ENCODE data around the gene APMAP.
"Not testable (repeated sequence)": the region's sequence is repeated elsewhere in the genome, so short reads cannot be mapped to it uniquely, and the experiment has no call there.

The APMAP gene

GRCh38 chr20:25006431-25007167 lies 14.0 kb upstream of the APMAP start:
- no peak for DNase-seq

- peak; percentile 11 for DNase-seq
These were observed 13.1 kb upstream of the APMAP start for GRCh38 chr20:25005661-25006060.

GRCh38 chr20:25005220-25005619 lies 12.7 kb upstream of the APMAP start:
- peak; percentile 2 for DNase-seq

DNA sequence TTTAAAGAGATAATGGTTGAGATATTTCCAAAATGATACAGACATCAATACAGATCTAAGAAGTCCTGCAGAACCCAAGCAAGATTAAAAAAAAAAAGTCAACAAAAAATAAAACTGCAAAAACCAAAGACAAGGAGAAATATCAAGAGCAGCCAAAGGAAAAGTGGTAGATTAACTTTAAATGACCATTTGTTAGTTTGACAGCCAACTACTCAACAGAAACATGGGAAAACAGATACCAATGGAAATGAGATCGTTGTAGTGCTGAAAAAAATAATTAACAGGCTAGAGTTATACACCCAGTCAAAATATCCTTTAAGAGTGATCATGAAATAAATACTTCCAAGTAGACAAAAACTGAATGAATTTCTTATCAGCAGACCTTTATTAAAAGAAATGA lies 10.5 kb upstream of the APMAP start:
- DNase-seq, result no peak

- DNase-seq, result not testable (repeated sequence)
These were observed 8.8 kb upstream of the APMAP start for GRCh38 chr20:25001323-25001722.

DNA sequence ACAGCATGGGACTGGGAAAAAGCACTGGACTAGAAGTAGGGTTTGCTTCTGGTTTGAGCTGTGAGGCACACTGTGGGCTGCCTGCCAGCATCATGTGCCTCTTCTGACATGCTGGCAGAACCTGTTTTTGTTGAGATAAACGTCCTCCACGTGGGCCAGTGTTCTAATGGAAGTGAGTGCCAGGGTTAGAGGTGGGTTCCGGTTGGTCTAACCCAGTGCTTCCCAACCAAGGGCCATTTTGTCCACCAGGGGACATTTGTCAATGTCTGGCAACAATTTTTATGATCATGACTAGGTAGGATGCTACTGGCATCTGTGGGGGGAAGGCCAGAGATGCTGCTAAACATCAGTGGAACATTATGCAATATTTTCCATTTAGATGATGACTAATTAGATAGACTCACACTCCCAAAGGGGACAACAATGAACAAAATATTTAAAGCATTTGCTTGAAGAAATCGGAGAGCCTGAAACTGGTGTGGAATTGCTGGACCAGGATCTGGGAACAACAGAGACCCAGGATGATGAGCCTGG lies 7.8 kb upstream of the APMAP start:
- DNase-seq, result no peak

DNA sequence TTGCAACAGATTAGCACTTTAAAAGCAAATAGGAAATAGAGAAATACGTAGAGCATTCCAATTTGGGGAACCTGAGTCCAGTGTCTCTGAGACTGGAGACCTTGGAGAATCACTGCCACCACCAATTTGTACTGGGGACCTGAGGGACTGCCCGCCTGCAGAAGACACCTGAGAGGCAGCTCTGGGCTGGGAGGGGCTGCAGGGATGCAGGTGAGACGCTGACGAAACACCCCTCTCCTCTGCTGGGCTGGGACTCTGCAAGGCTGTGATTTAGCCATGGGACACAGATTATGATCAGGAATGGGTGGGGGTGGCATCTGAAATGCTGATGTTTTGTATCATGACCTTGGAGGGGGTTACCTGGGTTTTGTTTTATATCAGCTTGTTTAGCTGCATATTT lies 7.0 kb upstream of the APMAP start:
- no peak for DNase-seq

GRCh38 chr20:24998631-24999445 lies 6.3 kb upstream of the APMAP start:
- DNase-seq, result no peak

DNA sequence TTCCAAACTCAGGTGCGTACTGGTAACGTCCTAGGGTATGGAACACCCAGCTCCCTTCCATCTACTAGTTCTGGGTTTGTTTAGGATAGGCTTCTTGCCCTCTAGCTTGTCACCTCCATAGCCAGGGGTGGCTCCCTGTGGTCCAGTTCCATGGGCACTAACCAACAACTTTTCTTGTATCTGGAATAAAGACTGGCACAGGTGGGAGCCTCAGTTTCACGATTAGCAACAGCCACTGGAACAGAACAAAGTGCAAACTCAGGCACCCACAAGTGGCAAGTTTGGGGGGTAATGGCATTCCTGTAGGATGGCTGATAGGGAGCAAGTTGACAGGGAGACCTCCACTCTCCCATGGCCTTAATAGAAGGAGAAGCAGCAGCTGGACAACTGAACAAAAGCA lies 5.6 kb upstream of the APMAP start:
- DNase-seq, result no peak

- DNase-seq, result no peak
These were observed 4.2 kb upstream of the APMAP start for GRCh38 chr20:24996449-24997377.

- no peak for DNase-seq
These were observed 3.3 kb upstream of the APMAP start for GRCh38 chr20:24995741-24996448.

GRCh38 chr20:24994470-24995368 lies 2.2 kb upstream of the APMAP start:
- peak; percentile 83 for DNase-seq

GRCh38 chr20:24994186-24994465 lies 1.6 kb upstream of the APMAP start:
- no peak for DNase-seq

- no peak for DNase-seq
These were observed 1.0 kb upstream of the APMAP start for GRCh38 chr20:24993337-24994185.

- no peak for DNase-seq
These were observed 559 bp downstream of the APMAP start for GRCh38 chr20:24991897-24992486.

DNA sequence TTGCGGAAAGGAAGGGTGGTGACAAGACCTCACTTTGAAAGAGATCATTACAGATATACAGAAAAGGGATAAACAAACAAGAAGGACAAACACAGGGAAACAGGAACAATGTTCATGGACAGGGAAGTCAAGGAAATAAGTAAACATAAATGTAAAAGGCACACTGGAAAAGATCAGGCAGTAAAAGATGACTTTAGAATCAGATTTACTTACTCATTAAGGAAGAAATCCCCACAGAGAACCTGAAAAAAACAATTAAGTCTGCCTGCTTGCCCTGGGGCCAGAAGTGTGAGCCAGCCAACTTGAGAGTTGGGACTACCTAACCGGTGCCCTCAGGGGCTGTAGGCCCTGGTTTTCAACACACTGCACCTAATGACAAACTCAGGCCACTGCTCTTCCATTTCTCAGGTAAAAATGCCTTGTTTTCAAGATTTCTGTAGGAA lies 1.7 kb downstream of the APMAP start:
- no peak for DNase-seq

DNA sequence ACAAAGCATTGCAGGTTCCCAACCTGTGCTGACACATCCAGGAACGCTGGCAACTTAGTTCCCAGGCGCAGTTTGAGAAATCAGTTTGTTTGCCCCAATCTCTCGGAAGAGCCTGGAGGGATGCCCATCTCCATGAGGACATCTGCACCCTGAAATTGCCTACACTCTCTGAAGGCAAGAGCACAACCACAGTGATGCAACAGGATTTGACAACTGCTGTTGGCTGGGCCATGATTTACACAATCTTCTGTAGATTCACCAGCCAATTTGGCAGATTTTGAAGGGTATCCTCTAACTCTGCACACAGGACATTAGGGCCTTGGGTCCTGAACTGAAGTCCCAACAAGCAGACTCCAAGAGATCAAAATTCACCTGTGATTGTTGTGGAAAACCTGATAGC lies 3.4 kb downstream of the APMAP start:
- DNase-seq, result peak; percentile 5

DNA sequence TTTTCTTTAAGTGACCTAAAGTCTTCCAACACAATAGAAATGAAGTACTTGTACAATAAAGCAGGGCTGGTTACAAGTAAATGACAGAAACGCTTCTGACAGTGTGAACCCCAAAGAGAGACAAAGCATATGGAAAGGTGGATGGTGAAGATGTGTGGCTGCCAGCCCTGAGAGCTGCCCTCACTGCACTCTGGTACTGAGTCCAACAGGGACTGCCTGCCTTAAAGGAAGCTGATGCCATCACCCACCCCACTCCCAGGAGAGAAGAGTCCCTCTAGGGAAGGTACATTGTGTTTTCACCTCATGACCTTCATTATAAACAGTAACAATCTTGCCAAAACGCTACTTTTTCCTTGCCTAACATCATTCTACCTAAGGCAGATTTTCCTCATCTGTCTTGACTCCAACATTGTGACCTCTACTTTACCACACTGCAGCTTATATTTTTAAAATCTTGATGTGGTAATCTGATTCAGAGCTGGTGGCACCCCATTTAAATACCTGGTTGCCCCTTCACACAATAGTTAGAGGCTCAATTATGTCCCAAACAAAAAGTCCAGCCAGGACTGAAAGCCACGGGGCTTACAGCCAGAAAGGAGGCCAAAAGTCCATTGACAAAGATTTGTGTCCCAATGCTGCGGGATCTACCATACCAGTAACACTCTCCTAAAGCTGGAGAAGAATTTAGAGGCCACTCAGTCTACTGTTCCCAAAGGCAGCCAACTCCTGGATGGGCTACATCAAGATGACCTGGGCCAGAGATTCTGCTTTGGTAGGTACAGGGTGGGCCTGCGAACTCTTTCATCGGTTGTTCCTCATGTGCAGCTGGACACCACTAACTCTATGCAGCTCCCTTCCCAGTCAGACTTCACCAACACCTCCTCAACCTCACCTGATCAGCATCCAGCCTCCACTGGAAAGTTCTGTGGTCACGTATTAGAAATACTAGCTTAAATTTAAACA lies 4.4 kb downstream of the APMAP start:
- DNase-seq, result peak; percentile 8

GRCh38 chr20:24987244-24987643 lies 5.3 kb downstream of the APMAP start:
- DNase-seq, result no peak

Measured in activated T-cell treated with anti-CD3 and anti-CD28 coated beads, Interleukin-2, amount 50 U/mL, for 1 hour (primary cell).